ENCODE measurements around the gene GPSM1. TPM values are rescaled to one million over a fixed set of nuclear protein-coding genes. Genes with fewer than 3 reads are reported as not detected.
A peak's percentile ranks its signal among the peaks of the same experiment; 100 is the strongest.

Gene GPSM1
- total and polyA plus RNA-seq, 2 donors (not counting 1 experiment from before 2014, with no cell fraction given), result 2.4 to 6.3 TPM

- ChIA-PET POLR2A (no interaction called here), CTCF (interaction anchor here (1.6 to 1.7 kb wide), 2 partner anchors 23 to 136 kb away, joined by 4 to 5 read pairs; no protein-coding TSS in a partner anchor)
- peak overlapping the region; percentile 46 for H2AFZ ChIP-seq (ENCODE audit: insufficient read depth, low read depth, low read length, poor library complexity, severe bottlenecking)
- H3K4me3 ChIP-seq (ENCODE audit: control extremely low read depth in 1 of 5, extremely low read depth in 1 of 5, insufficient read depth in 1 of 5, low read depth in 2 of 5, low read length in 4 of 5), result no peak overlapping the region
- 15% methylated on average over 31 of the region's 34 CpGs for WGBS (ENCODE audit: insufficient coverage)
- TF ChIP-seq EZH2 (IDR thresholded peaks at IDR 0.05; ENCODE audit: borderline replicate concordance, insufficient read depth, low read depth, low read length, poor library complexity, severe bottlenecking), result no peak
- no peak for TF ChIP-seq CTCF (IDR thresholded peaks at IDR 0.05)
- peak; percentile 51 for DNase-seq
- H3K36me3 ChIP-seq (replicated peaks in 1 of 2; ENCODE audit: control extremely low read depth in 1 of 2, control insufficient read depth in 1 of 2, extremely low read depth in 1 of 2, insufficient read depth in 2 of 2, low read length in 1 of 2), result no peaks in the 10 kb centered on the region
- H3K27me3 ChIP-seq (replicated peaks in 1 of 4; ENCODE audit: control extremely low read depth in 1 of 4, control insufficient read depth in 3 of 4, insufficient read depth in 4 of 4, low read length in 3 of 4), result peaks cover 0 to 27% (median 2%) of the 10 kb centered on the region in 4 experiments
- peaks cover 4% of the 10 kb centered on the region for H3K79me2 ChIP-seq (ENCODE audit: control insufficient read depth, insufficient read depth, low read length)
- peak overlapping the region; percentile 66 for H3K27ac Mint-ChIP-seq
- ATAC-seq (ENCODE audit: low read depth), result peak; percentile 3
- H3K9me3 Mint-ChIP-seq (ENCODE audit: insufficient read depth), result no peaks in the 10 kb centered on the region
- no peaks in the 10 kb centered on the region for H3K27me3 Mint-ChIP-seq
- H3K4me2 ChIP-seq (replicated peaks; ENCODE audit: low read depth, low read length, poor library complexity, severe bottlenecking), result peak overlapping the region; percentile 57
- H3K4me1 Mint-ChIP-seq, result peaks cover 7% of the 10 kb centered on the region
- no peak overlapping the region for H3K4me3 Mint-ChIP-seq
- H3K9ac ChIP-seq (ENCODE audit: low read length), result no peak overlapping the region
- H3K4me1 ChIP-seq (ENCODE audit: control insufficient read depth in 2 of 2, insufficient read depth in 2 of 2, low read length in 2 of 2), result peaks cover 56 to 58% of the 10 kb centered on the region in 2 donors
- no peak overlapping the region for H3K27ac ChIP-seq (ENCODE audit: low read length in 2 of 2)
- no peaks in the 10 kb centered on the region for H4K20me1 ChIP-seq (ENCODE audit: control insufficient read depth, insufficient read depth, low read length, poor library complexity, severe bottlenecking)
- intact Hi-C loops (cut with micrococcal nuclease), result no loop called here
- no peaks in the 10 kb centered on the region for H3K9me3 ChIP-seq (ENCODE audit: control extremely low read depth in 1 of 3, control insufficient read depth in 2 of 3, insufficient read depth in 1 of 3, low read length in 2 of 3)
Observed at GRCh38 chr9:136306211-136307208, 20.8 kb upstream of the GPSM1 start.

Data from B cell (primary cell).